Panc1 (cell line): ENCODE data around the gene LRRC8B. TPM values are rescaled to one million over a fixed set of nuclear protein-coding genes. Genes with fewer than 3 reads are reported as not detected.

Source experiments
- ATAC-seq: fragments of 200-7000 bp; cut with Tn5 transposase; 2 replicates; pipeline ENCODE4 v1.9.1; 2020; ENCODE audit warnings: mild to moderate bottlenecking, moderate library complexity
- BruUV-seq: library from RNA; stranded (reverse); fragments of 400-500 nt; replicated peaks from 2 replicates; lab custom pipeline; 2021; lab: Mats Ljungman, UMichigan
- CTCF ChIA-PET: fragments of 300-600 bp; sonication (Branson Sonifier 250); formaldehyde crosslinking; loops from one replicate; lab custom pipeline; 2022; ENCODE audit warnings: antibody characterized with exemption; lab: Charles Lee
- POLR2A ChIA-PET: fragments of 300-600 bp; sonication (Branson Sonifier 250); formaldehyde crosslinking; loops from one replicate; lab custom pipeline; 2022; ENCODE audit warnings: antibody characterized with exemption; lab: Charles Lee
- DNase-seq: peaks from one replicate; pipeline ENCODE4 v3.0.0-alpha.2; 2010; ENCODE audit warnings: low read depth, low spot score
- H3K27ac ChIP-seq: 2 replicates; pipeline ENCODE4 v1.5.1; 2011; ENCODE audit warnings: mild to moderate bottlenecking, low read length, inconsistent platforms
- H3K27me3 ChIP-seq: fragments of 200-500 bp; sonication (Bioruptor generic); 2 replicates; pipeline ENCODE4 v1.6.0; 2014; ENCODE audit warnings: low read length, inconsistent platforms; ENCODE audit not compliant: control insufficient read depth, insufficient read depth
- H3K36me3 ChIP-seq: fragments of 200-500 bp; sonication (Bioruptor generic); 2 replicates; pipeline ENCODE4 v1.5.1; 2014; ENCODE audit warnings: inconsistent platforms, mild to moderate bottlenecking, low read length, moderate library complexity; ENCODE audit not compliant: control insufficient read depth, insufficient read depth
- H3K4me1 ChIP-seq: 2 replicates; pipeline ENCODE4 v1.5.1; 2011; ENCODE audit warnings: inconsistent platforms, mild to moderate bottlenecking, low read length, moderate library complexity; ENCODE audit not compliant: control insufficient read depth, insufficient read depth
- H3K4me3 ChIP-seq, 2 experiments: 2 replicates each; pipeline ENCODE4 v1.5.1; 2011 to 2012; ENCODE audit warnings: low read depth in 2 of 2, low read length in 2 of 2, mild to moderate bottlenecking in 2 of 2, inconsistent platforms in 1 of 2, moderate library complexity in 1 of 2
- H3K9me3 ChIP-seq: fragments of 200-500 bp; sonication (Bioruptor generic); 2 replicates; pipeline ENCODE4 v1.5.1; 2014; ENCODE audit warnings: low read depth, mild to moderate bottlenecking, inconsistent platforms, low read length, moderate library complexity; ENCODE audit not compliant: control insufficient read depth, insufficient read depth
- POLR2AphosphoS5 ChIP-seq: IDR thresholded peaks from 2 replicates; pipeline ENCODE4 v1.6.1; 2012; ENCODE audit warnings: mild to moderate bottlenecking, low read depth, low read length, moderate library complexity
- SIN3A ChIP-seq: IDR thresholded peaks from 2 replicates; pipeline ENCODE4 v1.6.1; 2012; ENCODE audit warnings: low read depth, mild to moderate bottlenecking, low read length, moderate library complexity, borderline replicate concordance; ENCODE audit not compliant: insufficient read depth
- TCF7L2 ChIP-seq: IDR thresholded peaks from 2 replicates; pipeline ENCODE4 v1.6.1; 2011; ENCODE audit warnings: mild to moderate bottlenecking, low read depth, low read length, inconsistent platforms
- in situ Hi-C: cut with HindIII; loops from 2 replicates; pipeline ENCODE4 v1.10.0; 2016; ENCODE audit warnings: low sequenced_read_pairs, low pct_unique_long_range_greater_than_20kb
- intact Hi-C: fragments of 100-400 bp; cut with micrococcal nuclease; formaldehyde crosslinking; loops from one replicate; pipeline ENCODE4 v1.10.0; 2022; ENCODE audit not compliant: unreplicated experiment
- total RNA-seq: library from RNA; stranded (reverse); gene quantifications from one replicate; pipeline ENCODE4 v1.2.1, GENCODE V29; 2021; ENCODE audit not compliant: unreplicated experiment
- TF ChIP-seq, protein P1 (sequence below): fragments of 450-650 bp; IDR thresholded peaks from 2 replicates; pipeline ENCODE4 v1.5.1; 2017; ENCODE audit warnings: mild to moderate bottlenecking
- TF ChIP-seq, protein P2 (sequence below), 2 experiments: IDR thresholded peaks; 2 replicates each; pipeline ENCODE4 v1.6.1; 2011 to 2012; ENCODE audit warnings: low read depth in 2 of 2, control low read depth in 1 of 2, low read length in 1 of 2, mild to moderate bottlenecking in 1 of 2, moderate library complexity in 1 of 2; ENCODE audit not compliant: insufficient read depth in 1 of 2

The LRRC8B gene
- total RNA-seq, 1 experiment from 2014 or later, result 27.3 TPM

DNA sequence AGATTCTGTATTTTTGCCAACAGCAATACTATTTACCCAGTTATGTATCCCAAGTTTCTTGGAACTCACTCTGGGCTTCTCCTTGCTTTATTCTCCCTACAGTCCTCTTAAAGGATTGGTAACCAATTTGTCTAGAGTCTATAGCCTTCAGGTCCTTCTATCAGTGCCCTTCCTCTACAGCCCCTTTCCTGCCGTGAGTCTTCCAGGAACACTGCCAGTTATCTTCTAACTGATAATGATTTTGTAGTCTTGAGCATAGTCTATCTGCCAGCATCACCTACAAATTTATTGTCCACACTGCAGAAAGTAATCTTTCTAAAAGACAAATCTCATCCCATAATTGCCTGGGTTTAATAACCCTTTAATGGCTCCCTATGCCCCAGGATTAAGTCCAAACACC, 8.2 kb downstream of the LRRC8B start:
- DNase-seq (no peak), ATAC-seq (no peak)
- no peaks in the 10 kb centered on the region for H3K36me3 ChIP-seq
- no peaks in the 10 kb centered on the region for H3K9me3 ChIP-seq
- no peaks in the 10 kb centered on the region for H3K4me1 ChIP-seq
- TF ChIP-seq, protein P1, sequence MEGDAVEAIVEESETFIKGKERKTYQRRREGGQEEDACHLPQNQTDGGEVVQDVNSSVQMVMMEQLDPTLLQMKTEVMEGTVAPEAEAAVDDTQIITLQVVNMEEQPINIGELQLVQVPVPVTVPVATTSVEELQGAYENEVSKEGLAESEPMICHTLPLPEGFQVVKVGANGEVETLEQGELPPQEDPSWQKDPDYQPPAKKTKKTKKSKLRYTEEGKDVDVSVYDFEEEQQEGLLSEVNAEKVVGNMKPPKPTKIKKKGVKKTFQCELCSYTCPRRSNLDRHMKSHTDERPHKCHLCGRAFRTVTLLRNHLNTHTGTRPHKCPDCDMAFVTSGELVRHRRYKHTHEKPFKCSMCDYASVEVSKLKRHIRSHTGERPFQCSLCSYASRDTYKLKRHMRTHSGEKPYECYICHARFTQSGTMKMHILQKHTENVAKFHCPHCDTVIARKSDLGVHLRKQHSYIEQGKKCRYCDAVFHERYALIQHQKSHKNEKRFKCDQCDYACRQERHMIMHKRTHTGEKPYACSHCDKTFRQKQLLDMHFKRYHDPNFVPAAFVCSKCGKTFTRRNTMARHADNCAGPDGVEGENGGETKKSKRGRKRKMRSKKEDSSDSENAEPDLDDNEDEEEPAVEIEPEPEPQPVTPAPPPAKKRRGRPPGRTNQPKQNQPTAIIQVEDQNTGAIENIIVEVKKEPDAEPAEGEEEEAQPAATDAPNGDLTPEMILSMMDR, result no peak
- no peak for TF ChIP-seq SIN3A
- TF ChIP-seq, protein P2, sequence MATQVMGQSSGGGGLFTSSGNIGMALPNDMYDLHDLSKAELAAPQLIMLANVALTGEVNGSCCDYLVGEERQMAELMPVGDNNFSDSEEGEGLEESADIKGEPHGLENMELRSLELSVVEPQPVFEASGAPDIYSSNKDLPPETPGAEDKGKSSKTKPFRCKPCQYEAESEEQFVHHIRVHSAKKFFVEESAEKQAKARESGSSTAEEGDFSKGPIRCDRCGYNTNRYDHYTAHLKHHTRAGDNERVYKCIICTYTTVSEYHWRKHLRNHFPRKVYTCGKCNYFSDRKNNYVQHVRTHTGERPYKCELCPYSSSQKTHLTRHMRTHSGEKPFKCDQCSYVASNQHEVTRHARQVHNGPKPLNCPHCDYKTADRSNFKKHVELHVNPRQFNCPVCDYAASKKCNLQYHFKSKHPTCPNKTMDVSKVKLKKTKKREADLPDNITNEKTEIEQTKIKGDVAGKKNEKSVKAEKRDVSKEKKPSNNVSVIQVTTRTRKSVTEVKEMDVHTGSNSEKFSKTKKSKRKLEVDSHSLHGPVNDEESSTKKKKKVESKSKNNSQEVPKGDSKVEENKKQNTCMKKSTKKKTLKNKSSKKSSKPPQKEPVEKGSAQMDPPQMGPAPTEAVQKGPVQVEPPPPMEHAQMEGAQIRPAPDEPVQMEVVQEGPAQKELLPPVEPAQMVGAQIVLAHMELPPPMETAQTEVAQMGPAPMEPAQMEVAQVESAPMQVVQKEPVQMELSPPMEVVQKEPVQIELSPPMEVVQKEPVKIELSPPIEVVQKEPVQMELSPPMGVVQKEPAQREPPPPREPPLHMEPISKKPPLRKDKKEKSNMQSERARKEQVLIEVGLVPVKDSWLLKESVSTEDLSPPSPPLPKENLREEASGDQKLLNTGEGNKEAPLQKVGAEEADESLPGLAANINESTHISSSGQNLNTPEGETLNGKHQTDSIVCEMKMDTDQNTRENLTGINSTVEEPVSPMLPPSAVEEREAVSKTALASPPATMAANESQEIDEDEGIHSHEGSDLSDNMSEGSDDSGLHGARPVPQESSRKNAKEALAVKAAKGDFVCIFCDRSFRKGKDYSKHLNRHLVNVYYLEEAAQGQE (IDR thresholded peaks at IDR 0.05; ENCODE audit: insufficient read depth in 1 of 2, low read depth in 2 of 2, low read length in 1 of 2), result no peak
- TF ChIP-seq TCF7L2, result no peak
- no peak for TF ChIP-seq POLR2AphosphoS5
- POLR2A ChIA-PET, result interaction anchor here (0.7 kb wide), 1 partner anchor 52 kb away, joined by 3 read pairs; no protein-coding TSS in a partner anchor
- no peaks in the 10 kb centered on the region for H3K27me3 ChIP-seq
- H3K4me3 ChIP-seq, result no peak overlapping the region
- no TSS peak for BruUV-seq
- intact Hi-C loops, result no loop called here
- in situ Hi-C loops, result no loop called here
- H3K27ac ChIP-seq, result no peak overlapping the region
- CTCF ChIA-PET, result no interaction called here

DNA sequence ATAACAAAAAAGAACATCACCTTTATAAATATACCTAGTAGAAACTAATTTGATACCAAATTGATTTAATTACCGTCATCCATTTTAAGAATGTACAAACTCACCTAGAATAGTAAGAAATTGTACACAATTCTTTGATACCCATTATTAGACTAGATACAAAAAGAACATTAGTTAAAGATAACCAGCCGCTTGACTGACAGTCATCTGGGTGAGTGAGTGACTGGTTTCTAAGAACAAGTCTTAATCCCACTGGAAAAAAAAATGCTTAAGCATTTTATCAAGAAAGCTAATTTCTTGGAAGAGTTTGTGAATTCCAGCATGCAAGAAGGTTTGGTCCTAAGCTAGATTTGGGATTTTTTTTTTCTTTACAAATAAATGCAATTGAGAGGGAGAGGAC, 10.9 kb downstream of the LRRC8B start:
- ATAC-seq, result no peak
- CTCF ChIA-PET, result no interaction called here

More for the DNA sequence above, 10.9 kb downstream of the LRRC8B start:
- H3K27ac ChIP-seq, result no peak overlapping the region
- no peak for TF ChIP-seq TCF7L2
- TF ChIP-seq SIN3A, result no peak
- TF ChIP-seq, protein P2 (IDR thresholded peaks at IDR 0.05; ENCODE audit: insufficient read depth in 1 of 2, low read depth in 2 of 2, low read length in 1 of 2), result no peak
- TF ChIP-seq, protein P1, result no peak
- TF ChIP-seq POLR2AphosphoS5, result no peak
- no peaks in the 10 kb centered on the region for H3K9me3 ChIP-seq
- no peaks in the 10 kb centered on the region for H3K27me3 ChIP-seq
- in situ Hi-C loops (no loop called here), intact Hi-C loops (no loop called here)
- POLR2A ChIA-PET, result no interaction called here
- no peak overlapping the region for H3K4me3 ChIP-seq
- no TSS peak for BruUV-seq
- DNase-seq, result no peak
- no peaks in the 10 kb centered on the region for H3K4me1 ChIP-seq
- H3K36me3 ChIP-seq, result no peaks in the 10 kb centered on the region
